ENCODE results near the gene MYLK.

Gene MYLK

GRCh38 chr3:123648696-123649405, 235.3 kb downstream of the MYLK start:
- Histone ChIP-seq H2AFZ (ENCODE audit: low read length) (no peak overlapping the region), H3K9me2 (replicated peaks; ENCODE audit: low read depth, low read length) (no peaks in the 10 kb centered on the region), H3K9ac (ENCODE audit: low read depth, low read length, poor library complexity, severe bottlenecking) (no peak overlapping the region), H3K27me3 (ENCODE audit: insufficient read depth, low read length, poor library complexity, severe bottlenecking) (no peaks in the 10 kb centered on the region), H3K4me2 (ENCODE audit: low read depth, low read length, poor library complexity, severe bottlenecking) (no peak overlapping the region), H3K36me3 (ENCODE audit: insufficient read depth, low read length) (no peaks in the 10 kb centered on the region), H3K4me3 (ENCODE audit: low read length, poor library complexity, severe bottlenecking) (no peak overlapping the region), H3K79me2 (ENCODE audit: insufficient read depth, low read length) (no peaks in the 10 kb centered on the region), H4K20me1 (ENCODE audit: insufficient read depth, low read length, poor library complexity, severe bottlenecking) (no peaks in the 10 kb centered on the region), H3F3A (ENCODE audit: low read depth) (no peaks in the 10 kb centered on the region), H3K9me3 (ENCODE audit: insufficient read depth, low read depth, low read length) (no peaks in the 10 kb centered on the region), H3K4me1 (ENCODE audit: insufficient read depth, low read length, poor library complexity, severe bottlenecking) (no peaks in the 10 kb centered on the region)
- TF ChIP-seq, protein P1, sequence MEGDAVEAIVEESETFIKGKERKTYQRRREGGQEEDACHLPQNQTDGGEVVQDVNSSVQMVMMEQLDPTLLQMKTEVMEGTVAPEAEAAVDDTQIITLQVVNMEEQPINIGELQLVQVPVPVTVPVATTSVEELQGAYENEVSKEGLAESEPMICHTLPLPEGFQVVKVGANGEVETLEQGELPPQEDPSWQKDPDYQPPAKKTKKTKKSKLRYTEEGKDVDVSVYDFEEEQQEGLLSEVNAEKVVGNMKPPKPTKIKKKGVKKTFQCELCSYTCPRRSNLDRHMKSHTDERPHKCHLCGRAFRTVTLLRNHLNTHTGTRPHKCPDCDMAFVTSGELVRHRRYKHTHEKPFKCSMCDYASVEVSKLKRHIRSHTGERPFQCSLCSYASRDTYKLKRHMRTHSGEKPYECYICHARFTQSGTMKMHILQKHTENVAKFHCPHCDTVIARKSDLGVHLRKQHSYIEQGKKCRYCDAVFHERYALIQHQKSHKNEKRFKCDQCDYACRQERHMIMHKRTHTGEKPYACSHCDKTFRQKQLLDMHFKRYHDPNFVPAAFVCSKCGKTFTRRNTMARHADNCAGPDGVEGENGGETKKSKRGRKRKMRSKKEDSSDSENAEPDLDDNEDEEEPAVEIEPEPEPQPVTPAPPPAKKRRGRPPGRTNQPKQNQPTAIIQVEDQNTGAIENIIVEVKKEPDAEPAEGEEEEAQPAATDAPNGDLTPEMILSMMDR (conservative IDR thresholded peaks at IDR 0.05; ENCODE audit: low read length), result no peak
- TF ChIP-seq EZH2phosphoT487 (IDR thresholded peaks at IDR 0.05; ENCODE audit: borderline replicate concordance), result no peak

GRCh38 chr3:123644358-123644757, 239.8 kb downstream of the MYLK start:
- Histone ChIP-seq H3K9ac (ENCODE audit: low read depth, low read length, poor library complexity, severe bottlenecking) (no peak overlapping the region), H3K4me2 (ENCODE audit: low read depth, low read length, poor library complexity, severe bottlenecking) (no peak overlapping the region), H3K79me2 (ENCODE audit: insufficient read depth, low read length) (no peaks in the 10 kb centered on the region), H3K4me1 (ENCODE audit: insufficient read depth, low read length, poor library complexity, severe bottlenecking) (no peaks in the 10 kb centered on the region), H3K36me3 (ENCODE audit: insufficient read depth, low read length) (no peaks in the 10 kb centered on the region), H3K9me2 (replicated peaks; ENCODE audit: low read depth, low read length) (no peaks in the 10 kb centered on the region), H3K9me3 (ENCODE audit: insufficient read depth, low read depth, low read length) (no peaks in the 10 kb centered on the region), H3K4me3 (ENCODE audit: low read length, poor library complexity, severe bottlenecking) (no peak overlapping the region), H2AFZ (ENCODE audit: low read length) (no peak overlapping the region), H3F3A (ENCODE audit: low read depth) (no peaks in the 10 kb centered on the region), H4K20me1 (ENCODE audit: insufficient read depth, low read length, poor library complexity, severe bottlenecking) (no peaks in the 10 kb centered on the region), H3K27me3 (ENCODE audit: insufficient read depth, low read length, poor library complexity, severe bottlenecking) (no peaks in the 10 kb centered on the region)
- TF ChIP-seq EZH2phosphoT487 (IDR thresholded peaks at IDR 0.05; ENCODE audit: borderline replicate concordance), result no peak
- TF ChIP-seq, protein P1 (conservative IDR thresholded peaks at IDR 0.05; ENCODE audit: low read length), result no peak

DNA sequence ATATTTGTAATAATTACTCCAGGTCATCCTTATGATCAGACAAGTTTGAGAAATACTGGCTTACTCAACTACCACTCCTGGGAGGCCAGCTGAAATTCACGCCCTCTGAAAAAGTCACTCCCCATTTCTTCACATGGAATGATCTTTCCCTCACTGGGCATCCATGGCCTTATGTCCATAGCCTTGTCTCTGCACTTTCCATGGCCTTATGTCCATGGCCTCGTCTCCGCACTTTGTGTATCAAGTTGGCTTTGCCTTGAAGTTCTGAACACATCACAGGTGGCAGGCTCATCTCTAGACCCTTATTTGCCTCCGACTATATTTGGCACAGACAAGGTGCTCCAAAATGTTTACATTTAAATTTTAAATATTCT, 241.2 kb downstream of the MYLK start:
- TF ChIP-seq, protein P1 (conservative IDR thresholded peaks at IDR 0.05; ENCODE audit: low read length), result no peak
- no peak for TF ChIP-seq EZH2phosphoT487 (IDR thresholded peaks at IDR 0.05; ENCODE audit: borderline replicate concordance)

More for the DNA sequence above, 241.2 kb downstream of the MYLK start:
- H3K4me1 ChIP-seq (ENCODE audit: insufficient read depth, low read length, poor library complexity, severe bottlenecking), result peaks cover 5% of the 10 kb centered on the region
- H3K79me2 ChIP-seq (ENCODE audit: insufficient read depth, low read length), result no peaks in the 10 kb centered on the region
- no peaks in the 10 kb centered on the region for H3K36me3 ChIP-seq (ENCODE audit: insufficient read depth, low read length)
- H3K9me2 ChIP-seq (replicated peaks; ENCODE audit: low read depth, low read length), result no peaks in the 10 kb centered on the region
- no peaks in the 10 kb centered on the region for H3K9me3 ChIP-seq (ENCODE audit: insufficient read depth, low read depth, low read length)
- H3K4me2 ChIP-seq (ENCODE audit: low read depth, low read length, poor library complexity, severe bottlenecking), result no peak overlapping the region
- H2AFZ ChIP-seq (ENCODE audit: low read length), result no peak overlapping the region
- H3K9ac ChIP-seq (ENCODE audit: low read depth, low read length, poor library complexity, severe bottlenecking), result no peak overlapping the region
- no peaks in the 10 kb centered on the region for H3F3A ChIP-seq (ENCODE audit: low read depth)
- no peaks in the 10 kb centered on the region for H4K20me1 ChIP-seq (ENCODE audit: insufficient read depth, low read length, poor library complexity, severe bottlenecking)
- no peak overlapping the region for H3K4me3 ChIP-seq (ENCODE audit: low read length, poor library complexity, severe bottlenecking)
- no peaks in the 10 kb centered on the region for H3K27me3 ChIP-seq (ENCODE audit: insufficient read depth, low read length, poor library complexity, severe bottlenecking)

Measured in Loucy (cell line).